GM19324 (cell line): Measurements from ENCODE around the gene WIZ.
A peak's percentile ranks its signal among the peaks of the same experiment; 100 is the strongest.

Experiments
- ATAC-seq: cut with Tn5 transposase; IDR thresholded peaks from one replicate; pipeline ENCODE4 v1.9.1; 2021; ENCODE audit warnings: mild to moderate bottlenecking, moderate library complexity; ENCODE audit not compliant: unreplicated experiment, low FRiP score

Gene WIZ

GRCh38 chr19:15468675-15469512, 19.1 kb upstream of the WIZ start:
- ATAC-seq = no peak

- no peak for ATAC-seq
These were observed 18.0 kb upstream of the WIZ start for GRCh38 chr19:15467734-15468214.

GRCh38 chr19:15466851-15467733, 17.3 kb upstream of the WIZ start:
- peak; percentile 55 for ATAC-seq

- no peak for ATAC-seq
These were observed 14.9 kb upstream of the WIZ start, which contains the start of gene RASAL3 for GRCh38 chr19:15464394-15465385. TSS of gene RASAL3 (minus strand) at chr19:15464544. CDS start at chr19:15464358, 186 bp downstream.

DNA sequence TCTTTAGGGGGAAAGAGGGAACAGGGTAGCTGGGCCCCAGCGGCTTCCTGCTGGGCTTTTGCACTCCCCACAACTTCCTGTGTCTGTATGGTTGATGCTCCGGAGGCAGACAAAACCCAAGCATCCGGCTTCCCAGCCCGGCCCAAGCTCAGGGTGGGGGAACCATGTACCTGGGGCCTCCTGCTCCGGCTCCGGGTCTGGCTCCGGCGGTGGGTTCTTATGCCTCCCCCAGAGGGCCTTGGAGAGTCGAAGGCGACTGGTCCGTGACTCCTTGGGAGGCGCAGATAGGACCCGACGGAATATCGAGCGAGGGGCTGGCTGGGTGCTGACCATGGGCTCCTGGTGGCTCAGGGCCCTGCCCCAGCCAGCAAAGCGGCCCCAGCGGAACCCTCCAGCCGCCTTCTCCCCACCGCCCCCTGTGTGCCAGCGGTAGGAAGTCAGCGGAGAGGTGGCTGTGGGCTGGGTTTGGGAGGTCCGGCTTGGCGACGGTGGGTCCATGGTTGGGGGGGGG, 14.2 kb upstream of the WIZ start:
- ATAC-seq = no peak

- no peak for ATAC-seq
These were observed 11.9 kb upstream of the WIZ start for GRCh38 chr19:15461694-15462093.

DNA sequence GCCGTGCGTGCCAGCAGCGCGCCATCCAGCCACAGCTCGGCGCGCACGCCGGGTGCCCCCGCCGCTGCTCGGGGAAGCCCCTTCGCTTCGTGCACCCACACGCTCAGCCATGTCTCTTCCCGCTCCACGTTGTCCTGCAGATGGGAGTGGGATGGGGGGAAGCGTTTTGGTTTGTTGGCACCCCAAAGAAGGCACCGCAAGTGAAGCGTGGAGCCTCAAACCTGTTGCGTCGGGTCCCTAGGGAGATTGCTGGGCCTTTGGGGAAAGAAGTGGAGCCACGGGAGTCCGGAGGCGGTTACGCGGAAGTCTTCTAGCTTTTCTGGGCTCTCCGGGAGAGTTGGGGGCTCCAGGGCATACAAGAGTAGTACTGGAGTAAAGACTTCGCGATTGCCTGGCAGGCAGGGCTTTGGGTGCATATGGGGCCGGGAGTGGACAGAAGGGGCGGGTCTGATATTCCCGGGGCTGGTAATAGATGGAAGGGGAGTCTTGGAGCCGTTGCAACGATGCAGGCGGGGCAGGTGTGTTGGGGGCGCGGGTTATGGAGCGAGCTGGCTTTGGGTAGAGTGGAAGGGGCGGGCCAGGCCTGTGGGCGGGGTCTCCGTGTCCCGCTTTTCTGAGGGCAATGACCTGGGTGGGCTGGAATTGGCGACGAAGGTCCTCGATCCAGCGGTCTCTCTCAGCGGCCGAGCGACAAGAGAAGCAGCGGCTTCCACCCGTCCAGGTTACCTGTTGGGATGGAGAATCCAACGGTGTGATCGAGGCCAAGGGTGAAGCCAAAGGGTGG, 8.1 kb upstream of the WIZ start:
- no peak for ATAC-seq

- no peak for ATAC-seq
These were observed 7.3 kb upstream of the WIZ start for GRCh38 chr19:15456871-15457700.

DNA sequence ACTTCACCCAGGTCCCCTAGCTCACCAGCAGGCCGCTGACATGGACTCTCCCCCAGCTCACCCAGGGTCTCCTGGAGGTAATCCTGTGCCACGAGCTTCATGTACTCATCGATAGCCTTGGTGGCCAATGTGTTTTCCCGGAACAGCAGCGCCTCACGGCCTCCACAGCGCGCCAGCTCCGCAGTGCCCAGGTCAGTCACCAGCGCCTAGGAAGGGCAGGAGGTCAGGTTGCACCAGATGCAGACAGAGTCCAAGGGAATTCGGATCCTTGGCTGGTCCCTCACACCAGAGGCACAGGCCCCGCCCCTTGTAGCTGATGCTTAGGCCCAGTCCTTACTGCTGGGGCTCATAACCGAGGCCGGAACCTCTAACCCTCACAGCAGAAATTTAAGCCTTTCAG, 6.7 kb upstream of the WIZ start:
- no peak for ATAC-seq

DNA sequence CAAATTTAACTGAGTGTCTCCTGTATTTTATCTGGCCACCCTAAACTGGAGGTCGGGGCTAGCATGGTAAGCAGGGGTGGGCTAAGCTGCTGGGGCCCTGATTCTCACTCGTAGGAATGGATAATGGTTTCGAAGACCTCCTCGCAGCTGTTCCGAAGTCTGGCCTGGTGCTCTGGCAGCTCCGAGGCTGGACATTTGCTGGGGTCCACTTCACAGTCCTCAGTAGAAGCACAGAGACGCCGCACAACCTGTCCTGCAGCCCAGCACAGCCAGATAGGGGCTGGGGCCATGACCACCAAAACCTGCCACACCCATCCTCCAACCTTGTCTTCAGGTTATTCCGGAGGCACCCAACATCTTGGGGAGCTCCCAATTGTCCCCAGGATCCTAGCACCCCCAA, 6.2 kb upstream of the WIZ start:
- ATAC-seq = no peak

DNA sequence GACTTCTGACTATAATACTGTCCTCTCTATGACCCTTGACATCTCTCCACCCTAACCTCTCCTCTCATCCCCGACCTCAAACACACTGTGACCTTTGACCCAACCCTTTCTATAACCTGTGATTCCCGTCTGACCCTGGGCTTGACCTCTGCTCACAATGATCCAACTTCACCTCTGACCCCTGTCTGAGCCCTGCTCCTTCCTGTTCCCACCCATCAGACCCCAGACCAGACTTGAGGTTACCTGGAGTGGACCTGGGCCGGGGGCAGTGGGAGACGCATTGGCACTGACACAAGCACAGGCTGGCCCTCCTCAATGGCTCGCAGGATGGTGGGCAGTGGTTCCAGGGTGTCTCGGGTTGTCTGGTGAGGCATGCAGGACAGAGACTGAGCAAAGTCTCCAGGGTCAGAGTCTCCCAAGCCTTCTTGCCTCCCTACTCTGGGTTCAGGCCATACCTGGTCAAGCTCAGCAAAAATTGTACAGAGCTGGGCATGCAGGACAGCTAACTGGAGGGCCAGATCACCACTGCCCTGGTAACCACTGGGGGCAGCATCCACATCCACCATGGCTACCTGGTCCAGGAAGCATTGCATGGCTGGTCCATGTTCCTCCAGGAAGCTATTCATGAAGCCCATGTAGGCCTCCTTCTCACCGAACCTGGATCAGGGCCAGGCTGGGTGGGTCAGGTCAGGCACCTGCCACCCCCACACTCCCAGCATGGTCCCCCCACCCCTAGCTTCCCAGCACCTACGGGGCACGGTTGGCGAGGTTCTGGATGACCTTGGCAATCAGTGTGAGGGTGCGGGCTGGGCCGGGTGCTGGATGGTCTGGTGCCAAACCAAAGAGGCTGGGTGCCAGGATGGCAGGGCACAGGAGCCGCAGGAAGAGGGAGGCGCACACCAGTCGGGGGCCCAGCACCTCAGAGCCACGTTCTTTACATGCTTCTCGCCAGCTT, 4.4 kb upstream of the WIZ start:
- no peak for ATAC-seq

DNA sequence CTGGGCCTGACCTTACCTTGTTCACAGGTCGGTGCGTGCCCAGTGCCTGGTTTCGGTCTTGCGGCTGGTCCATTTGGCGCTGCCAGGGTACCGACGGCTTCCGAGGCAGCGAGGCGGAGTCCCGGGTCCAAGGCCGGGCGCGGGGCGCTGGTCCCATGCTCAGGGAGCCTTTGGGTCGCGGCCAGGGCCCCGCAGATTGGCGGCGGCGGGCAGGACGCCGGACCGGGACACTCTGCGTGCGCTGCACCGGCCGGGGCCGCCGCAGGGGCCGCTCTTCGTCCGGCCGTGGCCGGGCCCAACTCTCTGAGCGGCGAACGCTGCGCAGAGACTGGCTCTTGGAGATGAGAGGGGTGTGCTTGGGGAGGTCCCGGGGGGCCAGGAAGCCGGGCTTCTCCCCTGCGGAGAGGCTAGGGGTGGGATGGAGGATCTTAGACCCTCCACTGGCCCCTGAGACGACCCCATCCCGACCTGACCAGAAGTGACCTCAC, 3.4 kb upstream of the WIZ start:
- ATAC-seq = no peak

- no peak for ATAC-seq
These were observed 2.6 kb upstream of the WIZ start for GRCh38 chr19:15452111-15453047.

DNA sequence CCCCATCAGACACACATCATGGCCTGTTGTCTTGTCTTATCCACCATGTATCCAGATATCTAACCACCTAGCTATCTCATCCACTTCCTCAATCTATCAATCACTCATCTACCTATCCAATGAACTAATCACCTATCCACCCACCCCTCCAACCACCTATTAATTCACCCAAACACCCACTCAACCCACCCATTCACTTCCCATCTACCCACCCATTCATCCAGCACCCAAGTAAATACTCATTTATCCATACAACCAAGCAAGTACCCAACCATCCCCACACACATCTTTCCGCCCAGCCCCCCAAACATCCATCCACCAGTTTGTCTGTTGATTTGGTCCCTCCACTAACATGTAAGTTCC, 753 bp upstream of the WIZ start:
- no peak for ATAC-seq

DNA sequence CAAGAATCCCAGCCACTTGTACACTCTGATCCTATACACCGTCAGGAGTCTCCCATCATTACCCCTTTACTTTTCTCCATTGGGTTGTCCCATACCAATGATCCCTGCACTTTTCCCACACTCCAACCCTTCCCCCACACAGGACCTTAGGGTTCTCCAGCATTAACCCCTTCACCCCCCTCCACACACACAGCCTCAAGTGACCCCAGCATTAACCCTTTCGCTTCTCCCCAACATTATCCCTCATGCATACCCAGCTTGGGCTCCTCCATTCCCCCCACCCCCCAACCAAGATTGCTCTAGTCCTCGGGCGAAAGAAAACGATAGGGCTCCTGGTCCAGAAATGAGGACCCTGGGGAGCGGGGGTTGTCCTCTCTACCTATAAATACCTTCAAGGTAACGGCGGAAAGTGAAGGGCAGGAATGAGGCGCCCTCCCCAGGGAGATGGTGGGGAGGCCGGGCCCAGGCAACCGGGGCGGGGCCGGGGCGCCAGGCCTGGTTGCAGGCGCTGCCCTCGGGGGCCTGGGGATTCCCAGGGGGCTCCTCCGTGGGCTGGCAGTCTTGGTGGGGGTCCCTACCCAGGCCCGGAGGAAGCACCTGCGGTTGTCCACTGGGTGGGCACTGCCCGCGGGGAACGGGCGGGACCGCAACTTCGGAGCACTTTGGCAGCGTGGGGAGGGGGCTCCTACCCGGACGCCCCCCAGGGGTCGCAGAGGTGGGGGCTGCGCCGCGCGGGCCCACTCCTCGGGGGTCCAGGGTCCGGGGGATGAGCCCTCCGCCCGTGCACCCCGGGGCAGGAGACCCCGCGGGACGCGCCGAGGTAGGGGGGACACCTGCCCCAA, 757 bp downstream of the WIZ start:
- ATAC-seq = peak; percentile 2
